BE2C (cell line): Measurements from ENCODE around the gene C1QTNF6.

Experiments
- DNase-seq: peaks from one replicate; pipeline ENCODE4 v3.0.0-alpha.2; 2020
- H3K27me3 ChIP-seq: fragments of 250-450 bp; sonication (Bioruptor Pico); 2 replicates; pipeline ENCODE4 v1.5.1; 2020; ENCODE audit warnings: mild to moderate bottlenecking
- H3K36me3 ChIP-seq: fragments of 250-450 bp; sonication (Bioruptor Pico); 2 replicates; pipeline ENCODE4 v1.5.1; 2020; ENCODE audit warnings: mild to moderate bottlenecking
- H3K4me1 ChIP-seq: fragments of 250-450 bp; sonication (Bioruptor Pico); 2 replicates; pipeline ENCODE4 v1.5.1; 2020
- H3K4me3 ChIP-seq: 2 replicates; pipeline ENCODE4 v1.5.1; 2011; ENCODE audit warnings: low read depth, low read length
- H3K9me3 ChIP-seq: fragments of 250-450 bp; sonication (Bioruptor Pico); 2 replicates; pipeline ENCODE4 v1.5.1; 2020
- TF ChIP-seq, protein P1 (sequence below): IDR thresholded peaks from 2 replicates; pipeline ENCODE4 v1.5.1; 2012; ENCODE audit warnings: mild to moderate bottlenecking, low read depth, low read length

The C1QTNF6 gene

DNA sequence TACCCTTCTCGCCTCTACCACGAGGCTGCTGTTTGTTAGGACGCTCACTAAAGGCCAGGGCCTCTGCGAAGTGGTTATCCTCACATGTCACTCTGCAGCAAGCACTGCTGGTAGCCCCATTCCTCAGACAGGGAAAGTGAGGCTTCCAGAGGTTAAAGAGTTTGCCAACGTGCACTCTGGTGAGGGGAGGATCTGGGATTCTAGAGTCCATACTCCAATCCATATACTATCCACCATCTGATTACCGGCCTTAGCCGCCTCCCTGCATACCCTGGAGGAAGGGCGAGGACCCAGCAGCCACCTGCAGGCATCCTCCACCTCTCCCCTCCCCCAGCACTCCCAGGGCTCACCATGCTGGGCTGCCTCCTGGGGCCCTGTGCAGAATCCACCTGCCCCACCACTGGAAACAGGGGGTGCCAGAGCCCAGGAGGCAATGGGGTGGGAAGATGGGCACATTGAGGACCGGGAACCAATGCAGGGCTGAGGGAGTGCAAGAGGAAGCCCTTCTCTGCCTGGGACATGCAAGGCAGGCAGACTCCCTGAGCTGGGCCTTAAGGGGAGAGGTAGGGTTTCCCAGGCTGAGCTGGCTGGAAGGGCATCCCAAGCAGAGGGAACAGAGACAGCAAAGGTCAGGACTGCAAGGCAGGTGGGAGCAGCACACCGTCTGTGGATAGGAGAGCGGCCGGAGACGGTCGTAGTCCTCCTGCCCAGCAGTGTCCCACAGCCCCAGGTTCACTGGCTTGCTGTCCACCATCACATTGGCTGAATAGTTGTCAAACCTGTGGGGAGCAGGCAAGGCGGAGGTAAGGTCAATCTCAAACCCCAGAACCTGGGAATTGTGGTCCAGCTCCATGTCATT, 44.3 kb upstream of the C1QTNF6 start:
- TF ChIP-seq, protein P1, sequence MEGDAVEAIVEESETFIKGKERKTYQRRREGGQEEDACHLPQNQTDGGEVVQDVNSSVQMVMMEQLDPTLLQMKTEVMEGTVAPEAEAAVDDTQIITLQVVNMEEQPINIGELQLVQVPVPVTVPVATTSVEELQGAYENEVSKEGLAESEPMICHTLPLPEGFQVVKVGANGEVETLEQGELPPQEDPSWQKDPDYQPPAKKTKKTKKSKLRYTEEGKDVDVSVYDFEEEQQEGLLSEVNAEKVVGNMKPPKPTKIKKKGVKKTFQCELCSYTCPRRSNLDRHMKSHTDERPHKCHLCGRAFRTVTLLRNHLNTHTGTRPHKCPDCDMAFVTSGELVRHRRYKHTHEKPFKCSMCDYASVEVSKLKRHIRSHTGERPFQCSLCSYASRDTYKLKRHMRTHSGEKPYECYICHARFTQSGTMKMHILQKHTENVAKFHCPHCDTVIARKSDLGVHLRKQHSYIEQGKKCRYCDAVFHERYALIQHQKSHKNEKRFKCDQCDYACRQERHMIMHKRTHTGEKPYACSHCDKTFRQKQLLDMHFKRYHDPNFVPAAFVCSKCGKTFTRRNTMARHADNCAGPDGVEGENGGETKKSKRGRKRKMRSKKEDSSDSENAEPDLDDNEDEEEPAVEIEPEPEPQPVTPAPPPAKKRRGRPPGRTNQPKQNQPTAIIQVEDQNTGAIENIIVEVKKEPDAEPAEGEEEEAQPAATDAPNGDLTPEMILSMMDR = no peak
- Histone ChIP-seq H3K27me3 (no peaks in the 10 kb centered on the region), H3K4me1 (no peaks in the 10 kb centered on the region), H3K36me3 (no peaks in the 10 kb centered on the region), H3K9me3 (no peaks in the 10 kb centered on the region), H3K4me3 (no peak overlapping the region)
- no peak for DNase-seq

DNA sequence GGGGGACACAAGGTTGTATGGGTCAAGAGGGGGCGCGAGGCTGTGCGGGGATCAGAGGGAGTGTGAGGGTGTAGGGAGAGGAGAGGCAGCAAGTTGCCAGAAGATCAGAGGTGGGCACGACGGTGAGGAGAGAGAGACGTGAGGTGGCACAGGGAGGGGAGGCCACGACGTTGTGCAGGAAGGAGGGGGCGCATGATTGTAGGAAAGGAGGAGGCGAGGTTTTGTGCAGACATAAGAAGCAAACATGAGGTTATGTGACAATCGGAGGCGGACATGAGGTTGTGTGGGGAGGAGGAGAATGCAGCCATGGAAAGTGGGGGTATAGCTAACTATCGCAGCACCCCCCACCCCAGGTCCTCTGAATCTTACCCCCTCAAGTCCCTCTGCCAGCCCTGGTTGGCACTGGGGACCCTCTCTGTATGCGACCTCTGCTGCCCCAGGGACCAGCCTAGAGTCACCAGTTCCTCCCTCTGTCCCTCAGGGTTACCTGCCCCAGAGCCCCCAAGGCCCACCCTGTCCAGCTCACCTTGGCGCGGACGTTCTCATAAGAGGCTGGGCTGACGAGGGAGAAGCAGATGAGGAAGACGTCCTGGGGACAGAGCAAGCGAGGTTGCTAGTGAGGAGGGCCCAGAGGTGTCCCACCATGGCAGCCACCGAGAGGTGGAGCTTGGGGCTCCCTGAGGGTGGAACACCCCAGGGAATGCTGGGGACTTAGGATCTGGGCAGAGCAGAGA, 43.5 kb upstream of the C1QTNF6 start:
- Histone ChIP-seq H3K27me3 (no peaks in the 10 kb centered on the region), H3K4me3 (no peak overlapping the region), H3K36me3 (no peaks in the 10 kb centered on the region), H3K9me3 (no peaks in the 10 kb centered on the region), H3K4me1 (no peaks in the 10 kb centered on the region)
- DNase-seq = no peak
- TF ChIP-seq, protein P1 = no peak

DNA sequence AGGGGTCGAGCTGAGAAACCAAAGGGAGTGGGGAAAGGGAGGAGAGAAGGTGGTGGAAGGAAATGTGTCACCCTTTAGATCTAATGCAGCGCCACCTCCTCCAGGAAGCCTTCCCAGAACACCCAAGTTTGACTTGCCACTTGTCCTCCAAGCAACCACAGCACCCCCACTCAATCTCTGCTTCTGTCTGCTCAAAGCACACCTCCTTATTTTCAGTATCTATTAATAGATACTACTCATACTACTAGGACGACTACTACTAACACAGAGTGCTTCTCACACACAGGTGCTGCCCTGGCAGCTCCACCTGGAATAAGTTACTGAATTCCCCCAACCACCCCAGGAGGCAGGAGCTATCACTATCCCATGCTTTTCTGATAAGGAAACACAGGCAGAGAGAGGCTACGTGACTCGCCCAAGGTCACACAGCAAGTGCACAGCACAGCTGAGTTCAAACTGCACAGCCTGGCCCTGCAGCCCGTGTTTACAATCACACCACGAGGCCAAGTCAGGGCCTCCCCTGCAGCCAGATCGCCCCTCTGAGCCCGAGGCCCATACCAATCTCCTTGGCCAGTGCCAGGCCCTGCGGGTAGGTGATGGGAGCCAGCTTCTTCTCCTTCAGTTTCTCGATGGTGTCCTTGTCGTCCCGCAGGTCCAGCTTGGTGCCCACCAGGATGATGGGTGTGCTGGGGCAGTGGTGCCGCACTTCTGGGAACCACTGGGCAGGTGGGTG, 42.8 kb upstream of the C1QTNF6 start:
- no peaks in the 10 kb centered on the region for H3K36me3 ChIP-seq
- TF ChIP-seq, protein P1 = no peak
- no peak for DNase-seq
- H3K9me3 ChIP-seq = no peaks in the 10 kb centered on the region
- no peaks in the 10 kb centered on the region for H3K27me3 ChIP-seq
- H3K4me1 ChIP-seq = no peaks in the 10 kb centered on the region
- H3K4me3 ChIP-seq = no peak overlapping the region

DNA sequence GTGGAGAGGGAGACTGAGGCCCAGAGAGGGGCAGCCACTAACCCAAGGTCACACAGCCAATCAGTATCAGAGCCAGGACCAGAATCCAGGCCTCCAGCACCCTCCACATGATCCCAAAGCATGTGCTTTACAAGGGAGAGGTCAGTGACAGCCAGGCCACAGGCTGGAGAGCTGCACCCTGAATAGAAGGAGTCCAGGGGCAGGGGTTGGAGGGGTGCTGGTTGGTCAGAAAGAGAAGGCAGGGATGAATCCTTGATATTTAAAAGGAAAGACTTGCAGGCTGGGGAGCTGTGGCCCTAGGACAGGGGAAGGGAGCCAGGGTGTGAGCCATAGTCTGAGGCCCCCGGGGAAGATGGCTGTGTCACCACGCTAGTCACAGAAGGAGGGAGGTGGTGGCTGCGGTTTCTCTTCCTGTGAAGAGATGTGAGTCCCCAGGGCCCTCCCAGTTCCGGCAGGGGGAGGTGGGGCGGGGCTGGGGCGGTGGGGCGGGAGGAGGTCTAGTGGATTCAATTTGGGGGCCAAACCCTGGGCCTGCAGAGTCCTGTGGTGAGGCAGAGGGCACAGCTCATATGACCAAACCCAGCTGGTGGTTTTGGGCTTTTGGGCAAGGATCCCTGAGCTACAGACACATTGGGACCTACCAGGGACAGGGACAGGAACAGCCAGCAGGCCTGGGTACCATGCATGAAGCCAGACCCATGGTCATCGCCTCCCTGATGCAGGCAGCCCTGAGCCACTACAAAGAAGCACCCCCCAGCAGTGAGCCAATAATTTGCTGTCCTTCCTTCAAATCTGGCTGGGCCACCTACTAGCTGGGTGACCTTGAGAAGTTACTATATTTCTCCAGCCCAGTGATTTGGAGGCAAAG, 42.0 kb upstream of the C1QTNF6 start:
- H3K4me1 ChIP-seq = no peaks in the 10 kb centered on the region
- H3K4me3 ChIP-seq = no peak overlapping the region
- TF ChIP-seq, protein P1 = no peak
- no peaks in the 10 kb centered on the region for H3K27me3 ChIP-seq
- no peak for DNase-seq
- H3K9me3 ChIP-seq = no peaks in the 10 kb centered on the region
- H3K36me3 ChIP-seq = no peaks in the 10 kb centered on the region

DNA sequence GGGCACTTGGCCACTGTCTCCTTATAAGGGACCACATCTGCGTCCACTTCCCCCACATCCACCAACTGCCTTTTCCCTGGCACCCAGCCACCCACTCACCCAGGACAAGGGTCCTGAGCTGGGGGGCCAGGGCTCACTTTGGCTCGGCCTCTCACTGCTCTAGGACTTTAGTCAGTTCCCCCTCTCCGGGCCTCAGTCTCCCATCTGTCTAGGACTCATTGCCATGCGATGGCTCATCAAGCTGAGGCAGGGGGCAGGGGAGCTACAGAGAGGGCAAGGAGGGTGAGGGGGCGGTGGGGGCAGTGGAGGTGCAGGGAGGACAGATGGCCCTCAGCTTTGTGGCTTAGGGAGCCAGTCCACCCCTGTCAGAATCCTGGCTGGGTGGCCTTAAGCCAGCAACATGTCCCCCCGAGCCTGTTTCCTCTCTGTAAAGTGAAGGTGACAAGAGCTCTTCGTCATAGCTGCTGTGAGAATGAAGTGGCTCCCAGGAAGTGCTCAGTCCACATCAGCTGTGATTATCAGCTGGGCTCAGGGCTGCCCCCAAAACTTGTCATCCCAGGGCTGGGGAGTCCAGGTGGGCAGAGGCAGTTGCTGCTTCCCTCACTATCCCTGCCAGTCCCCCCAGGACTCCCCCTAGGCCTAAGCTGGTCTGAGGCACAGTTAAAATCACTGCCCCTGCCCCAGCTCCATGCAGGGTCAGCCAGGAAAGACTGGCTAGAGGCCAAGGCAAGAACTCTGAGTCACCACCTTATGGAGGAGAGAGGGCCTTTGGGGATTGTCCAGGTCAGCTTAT, 41.2 kb upstream of the C1QTNF6 start:
- TF ChIP-seq, protein P1 = no peak
- Histone ChIP-seq H3K27me3 (no peaks in the 10 kb centered on the region), H3K36me3 (no peaks in the 10 kb centered on the region), H3K4me1 (no peaks in the 10 kb centered on the region), H3K9me3 (no peaks in the 10 kb centered on the region), H3K4me3 (no peak overlapping the region)
- no peak for DNase-seq
